Stimulated activated CD8-positive, alpha-beta memory T cell treated with anti-CD3 and anti-CD28 coated beads, Interleukin-4, amount 100 ng/mL, for 48 hours (primary cell): ENCODE measurements around the gene LIN9.
A peak's percentile ranks its signal among the peaks of the same experiment; 100 is the strongest.
"Not testable (repeated sequence)": the region's sequence is repeated elsewhere in the genome, so short reads cannot be mapped to it uniquely, and the experiment has no call there.

Experiments used
- DNase-seq: peaks from one replicate; pipeline ENCODE4 v3.0.0-alpha.2; 2020

Gene LIN9

GRCh38 chr1:226314055-226314454, 5.1 kb upstream of the LIN9 start:
- no peak for DNase-seq

DNA sequence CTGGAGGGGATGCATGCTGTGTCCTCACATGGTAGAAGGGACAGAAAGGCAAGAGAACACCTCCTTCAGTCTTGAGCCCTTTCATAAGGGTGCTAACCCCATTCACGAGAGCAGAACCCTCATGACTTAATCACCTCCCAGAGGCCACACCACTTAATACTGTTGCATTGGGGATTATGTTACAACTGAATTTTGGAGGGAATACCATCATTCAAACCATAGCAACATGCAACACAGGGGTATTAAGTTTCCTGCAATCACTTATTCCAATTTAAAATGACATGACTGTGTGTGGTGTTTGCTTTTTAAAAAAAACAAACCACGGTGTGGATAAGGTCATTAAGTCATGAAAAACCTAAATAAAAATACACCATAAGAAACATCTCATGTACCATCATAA, 3.1 kb upstream of the LIN9 start:
- DNase-seq = no peak

GRCh38 chr1:226311376-226311775, 2.4 kb upstream of the LIN9 start:
- no peak for DNase-seq

DNA sequence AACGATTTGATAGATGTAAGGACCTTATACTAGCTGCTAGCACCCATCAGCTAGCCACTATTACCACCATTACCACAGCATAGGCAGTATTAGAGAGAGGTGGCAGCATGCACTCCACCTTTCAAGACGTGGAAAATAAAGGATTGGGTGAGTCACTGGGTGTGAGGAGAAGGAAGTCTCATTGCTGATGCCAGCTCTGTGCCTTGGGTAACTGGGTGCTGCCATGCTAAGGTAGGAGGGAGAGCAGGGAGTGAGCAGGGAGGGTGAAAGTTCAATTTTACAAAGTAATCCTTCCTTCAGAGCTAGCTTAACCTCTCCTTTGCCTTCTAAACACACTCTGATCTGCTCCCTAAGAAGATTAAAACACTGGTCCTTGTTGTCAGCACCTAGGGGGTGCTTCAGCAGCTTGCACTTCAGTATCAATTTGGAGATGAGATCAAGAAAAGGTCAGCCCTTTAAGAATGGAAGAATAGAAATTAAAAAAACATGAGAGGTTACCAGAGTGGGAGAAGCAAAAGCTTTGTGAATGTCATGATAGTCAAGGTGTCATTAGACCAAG, 1.8 kb upstream of the LIN9 start:
- no peak for DNase-seq

DNA sequence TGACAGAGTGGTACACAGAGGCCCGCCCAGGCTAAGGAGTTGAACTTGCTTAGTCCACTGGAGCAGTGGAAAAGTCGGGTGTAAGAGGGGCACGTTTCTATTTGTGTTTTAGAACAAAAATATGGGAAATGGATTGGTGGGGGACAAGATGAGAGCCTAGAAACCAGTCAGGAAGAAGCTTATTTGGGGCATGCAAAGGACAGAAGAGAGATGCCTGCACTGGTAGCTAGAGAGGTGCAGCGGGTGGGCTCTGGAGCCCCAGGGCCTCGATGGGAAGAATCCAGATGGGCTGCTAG, 1.2 kb upstream of the LIN9 start:
- no peak for DNase-seq

- DNase-seq = peak; percentile 61
Measured at GRCh38 chr1:226309398-226310244, 657 bp upstream of the LIN9 start.

- peak; percentile 52 for DNase-seq
Measured at GRCh38 chr1:226308166-226308722, 720 bp downstream of the LIN9 start.

DNA sequence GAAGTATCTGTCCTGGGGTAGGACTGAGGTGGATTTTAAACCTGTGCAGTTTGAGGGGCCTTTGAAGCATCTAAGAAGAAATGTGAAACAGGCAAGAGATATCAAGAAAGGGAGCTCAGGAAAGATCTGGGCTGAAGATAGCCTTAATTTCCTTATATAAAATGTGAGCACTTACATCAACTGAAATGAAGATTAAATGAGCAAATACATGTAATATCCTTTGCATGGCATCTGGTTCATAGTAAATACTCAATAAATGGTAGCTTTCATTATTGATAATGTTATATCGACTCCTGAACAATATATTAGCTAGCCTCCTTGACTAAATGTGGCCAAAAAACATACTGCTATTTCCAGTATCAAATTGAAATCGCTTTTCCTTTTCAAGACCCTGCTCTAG, 2.5 kb downstream of the LIN9 start:
- DNase-seq = no peak

DNA sequence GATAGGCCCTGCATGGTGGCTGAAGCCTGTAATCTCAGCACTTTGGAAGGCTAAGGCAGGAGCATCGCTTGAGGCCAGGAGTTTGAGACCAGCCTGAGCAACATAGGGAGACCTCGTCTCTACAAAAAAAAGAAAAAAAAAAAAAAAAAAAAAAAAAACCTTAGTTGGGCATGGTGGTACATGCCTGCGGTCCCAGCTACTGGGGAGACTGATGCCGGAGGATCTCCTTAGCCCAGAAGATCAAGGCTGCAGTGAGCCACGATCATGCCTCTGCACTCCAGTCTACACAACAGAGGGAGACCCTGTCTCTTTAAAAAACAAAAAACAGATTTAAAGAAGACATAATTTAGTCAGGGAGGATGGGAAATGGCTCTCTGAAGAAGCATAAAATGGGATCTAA, 3.8 kb downstream of the LIN9 start:
- DNase-seq = no peak

DNA sequence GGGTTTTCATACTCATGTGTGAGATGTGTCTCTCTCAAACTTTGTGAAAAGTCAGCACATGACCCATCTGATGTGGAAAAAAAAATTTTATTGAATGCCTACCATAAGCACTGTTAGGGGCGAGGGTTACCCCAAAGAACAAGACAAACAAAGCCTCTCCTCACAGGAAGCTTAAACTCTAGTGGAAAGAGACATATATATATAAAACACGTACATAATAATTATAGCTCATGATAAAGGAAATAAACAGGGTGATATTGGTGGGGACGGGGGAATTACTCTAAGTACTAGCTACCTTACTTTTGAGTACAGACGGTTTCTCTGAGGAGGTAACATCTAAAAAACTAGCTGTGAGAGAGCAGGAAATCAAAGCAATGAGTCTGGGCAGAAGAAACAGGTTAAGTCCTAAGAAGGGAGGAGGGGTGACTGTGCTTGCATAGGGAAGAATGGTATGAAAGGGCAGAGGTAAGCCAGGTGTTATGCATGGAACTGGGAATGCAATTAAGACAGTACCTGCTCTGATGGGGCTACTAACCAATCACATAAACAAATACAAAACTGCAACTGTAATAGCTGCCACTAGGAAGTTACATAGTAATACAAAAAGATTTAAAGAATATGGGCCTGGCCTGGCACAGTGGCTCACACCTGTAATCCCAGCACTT, 4.5 kb downstream of the LIN9 start:
- no peak for DNase-seq

DNA sequence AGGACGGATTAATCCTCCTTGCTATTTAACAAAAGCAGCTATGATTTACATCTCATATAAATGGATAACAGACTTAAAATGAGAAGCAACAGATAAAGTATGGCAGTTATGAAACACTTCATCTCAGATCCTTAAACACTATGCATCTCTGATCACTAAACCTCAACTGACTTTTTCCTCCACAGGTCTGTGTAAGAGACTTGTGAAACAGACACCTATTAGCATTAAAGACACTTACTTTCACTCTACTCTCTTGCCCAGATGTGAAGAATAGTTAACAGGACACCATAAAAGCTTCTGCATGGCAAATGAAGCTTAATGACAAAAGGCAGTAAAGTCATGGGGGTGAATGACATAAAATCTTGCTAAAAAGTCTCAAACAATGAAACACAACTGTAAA, 6.2 kb downstream of the LIN9 start:
- DNase-seq = no peak

- no peak for DNase-seq
Measured at GRCh38 chr1:226296911-226297310, 12.1 kb downstream of the LIN9 start.

DNA sequence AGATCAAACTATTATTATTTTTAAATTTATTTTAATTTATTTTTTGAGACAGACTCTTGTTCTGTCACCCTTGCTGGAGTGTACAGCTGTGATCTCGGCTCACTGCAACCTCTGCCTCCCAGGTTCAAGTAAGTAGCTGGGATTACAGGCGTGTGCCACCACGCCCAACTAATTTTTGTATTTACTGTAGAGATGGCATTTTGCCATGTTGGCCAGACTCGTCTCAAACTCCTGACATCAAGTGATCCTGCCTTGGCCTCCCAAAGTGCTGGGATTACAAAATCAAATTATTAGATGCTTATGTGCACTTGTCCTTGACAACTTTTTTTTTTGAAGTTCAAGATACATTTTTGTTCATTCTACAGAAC, 15.4 kb downstream of the LIN9 start:
- no peak for DNase-seq

DNA sequence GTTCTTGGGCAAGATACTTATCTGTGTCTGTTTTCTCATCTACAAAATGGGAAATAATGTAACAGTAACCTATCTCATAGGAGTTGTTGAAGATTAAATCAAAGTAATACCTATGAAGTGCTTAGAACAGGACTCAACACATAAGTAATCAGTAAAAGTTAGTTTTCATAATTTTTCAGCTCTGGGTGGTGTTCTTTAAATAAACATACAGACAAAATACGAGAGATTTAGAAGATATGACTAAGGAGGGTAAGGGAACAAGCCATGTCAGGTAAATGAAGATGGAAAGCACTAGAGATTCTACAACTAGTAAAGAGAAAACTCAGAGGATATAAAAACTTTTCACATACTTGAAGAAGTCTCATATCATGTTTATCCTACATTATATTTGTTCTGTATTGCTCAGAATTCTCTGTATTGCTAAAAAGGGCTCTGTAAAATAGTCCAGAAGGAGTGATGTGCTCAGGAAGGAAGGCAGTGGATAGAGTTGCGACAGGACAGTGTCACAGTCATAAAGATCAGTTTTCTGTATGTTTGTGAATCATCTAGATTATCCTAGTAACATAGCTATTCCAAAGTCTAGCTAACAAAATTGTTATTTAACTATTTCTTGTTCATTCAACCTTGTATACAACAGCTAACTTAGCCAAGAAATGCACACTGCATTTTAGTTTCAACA, 16.0 kb downstream of the LIN9 start:
- no peak for DNase-seq

DNA sequence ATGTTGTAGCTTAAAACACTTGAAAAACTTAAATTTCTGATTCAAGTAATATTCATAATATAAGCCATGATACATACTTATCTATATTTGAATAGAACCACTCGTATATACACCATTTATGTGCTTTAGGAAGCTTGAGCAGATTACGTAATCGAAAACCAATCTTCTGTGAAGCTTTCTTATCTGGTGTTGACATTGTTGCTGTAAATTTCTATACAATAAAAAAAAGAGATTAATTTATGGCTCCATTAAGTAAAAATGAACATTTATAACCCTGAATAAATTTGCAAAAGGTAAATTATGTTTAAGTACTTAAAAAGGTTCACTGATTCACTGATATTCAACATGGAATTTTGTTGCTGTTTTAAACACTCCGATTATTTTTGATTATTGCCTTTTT, 21.4 kb downstream of the LIN9 start:
- no peak for DNase-seq

DNA sequence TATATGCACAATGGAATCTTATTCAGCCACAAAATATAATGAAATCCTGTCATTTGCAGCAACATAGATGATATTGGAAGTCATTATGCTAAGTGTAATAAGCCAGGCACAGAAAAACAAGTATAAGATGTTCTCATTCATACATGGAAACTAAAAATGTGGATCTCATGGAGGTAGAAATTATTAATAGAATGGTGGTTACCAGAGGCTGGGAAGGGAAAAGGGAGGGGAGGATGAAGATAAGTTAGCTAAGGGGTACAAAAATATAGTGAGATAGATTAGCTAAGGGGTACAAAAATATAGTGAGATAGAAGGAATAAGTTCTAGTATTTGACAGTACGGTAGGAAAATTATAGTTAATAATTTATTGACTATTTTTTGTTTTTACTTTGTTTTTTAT, 27.9 kb downstream of the LIN9 start:
- DNase-seq = no peak

GRCh38 chr1:226279498-226279897, 29.5 kb downstream of the LIN9 start:
- DNase-seq = no peak

GRCh38 chr1:226277897-226278296, 31.1 kb downstream of the LIN9 start:
- DNase-seq = no peak

DNA sequence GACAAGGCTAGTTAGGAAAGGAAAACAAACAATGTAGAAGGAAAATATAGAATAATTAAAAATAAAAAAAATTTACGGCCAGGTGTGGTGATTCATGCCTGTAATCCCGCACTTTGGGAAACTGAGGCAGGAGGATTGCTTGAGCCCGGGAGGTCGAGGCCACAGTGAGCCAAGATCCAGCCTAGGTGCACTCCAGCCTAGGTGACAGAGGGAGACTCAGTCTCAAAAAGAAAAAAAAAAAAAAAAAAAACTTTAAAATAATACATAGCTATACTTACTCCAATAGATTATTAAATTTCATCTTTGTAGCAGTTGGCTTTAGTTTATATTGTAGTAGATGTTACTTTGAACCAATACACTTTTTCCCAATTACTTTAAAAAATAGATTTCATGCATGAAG, 32.0 kb downstream of the LIN9 start:
- DNase-seq = no peak

DNA sequence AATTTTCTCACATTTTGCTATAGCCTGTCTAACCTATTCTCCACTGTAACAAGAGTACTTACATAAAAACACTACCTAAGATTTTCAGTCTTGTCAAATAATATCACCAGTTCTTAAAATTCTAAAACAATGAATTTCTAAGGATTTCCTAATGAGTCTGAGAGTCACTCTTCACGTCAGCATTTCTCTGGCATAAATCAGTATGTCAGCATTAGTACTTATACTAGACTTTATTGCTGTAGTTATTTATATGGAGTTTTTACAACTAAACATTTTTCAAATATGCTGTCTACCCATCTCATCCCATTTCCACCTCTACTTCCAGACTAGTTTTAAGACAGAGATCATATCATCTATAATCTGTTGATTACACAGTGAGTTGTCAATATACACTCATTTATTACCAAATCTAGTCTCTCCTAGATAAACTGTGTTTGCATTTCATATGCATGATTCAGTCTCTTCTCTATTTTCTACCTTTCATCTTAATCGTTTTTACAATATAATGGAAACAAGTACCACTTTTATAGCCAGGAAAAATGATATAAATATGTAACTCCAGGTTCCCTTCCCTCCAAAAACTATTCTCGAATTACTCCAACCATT, 32.8 kb downstream of the LIN9 start:
- DNase-seq = no peak

GRCh38 chr1:226274138-226274537, 34.8 kb downstream of the LIN9 start:
- DNase-seq = no peak

DNA sequence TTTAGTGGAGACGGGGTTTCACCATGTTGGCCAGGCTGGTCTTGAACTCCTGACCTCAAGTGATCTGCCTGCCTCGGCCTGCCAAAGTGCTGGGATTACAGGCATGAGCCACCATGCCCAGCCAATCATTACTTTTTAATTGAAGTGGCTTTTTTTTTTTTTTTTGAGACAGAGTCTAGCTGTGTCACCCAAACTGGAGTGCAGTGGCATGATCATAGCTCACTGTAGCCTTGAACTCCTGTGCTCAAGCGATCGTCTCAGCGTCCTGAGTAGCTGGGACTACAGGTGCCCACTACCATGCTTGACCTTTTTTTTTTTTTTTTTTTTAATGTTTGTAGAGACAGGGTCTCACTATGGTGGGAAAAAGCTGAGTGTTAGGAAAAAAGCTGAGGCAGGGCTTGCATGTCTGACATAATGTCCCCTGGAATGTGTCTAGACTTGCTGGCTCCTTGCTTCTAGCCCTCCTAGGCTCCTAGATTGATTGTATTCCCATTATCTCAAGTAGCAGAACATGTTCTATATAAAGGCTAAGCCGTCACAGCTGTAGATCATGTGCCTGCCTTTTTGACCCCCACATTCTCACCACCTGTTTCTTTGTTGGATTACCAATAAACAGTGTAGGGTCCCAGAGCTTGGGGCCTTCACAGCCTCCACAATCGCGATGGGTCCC, 36.6 kb downstream of the LIN9 start:
- not testable (repeated sequence) for DNase-seq
